Limb (tissue), 2 donors: ENCODE measurements around the gene IKZF1.

Experiments
- DNase-seq, 2 donors: peaks; one replicate each; pipeline ENCODE4 v3.0.0-alpha.2; 2016; ENCODE audit errors: extremely low spot score in 2 of 2

IKZF1 gene

GRCh38 chr7:50308532-50309385, 4.2 kb downstream of the IKZF1 start:
- no peak for DNase-seq

GRCh38 chr7:50309721-50310120, 5.2 kb downstream of the IKZF1 start:
- DNase-seq = no peak

GRCh38 chr7:50310361-50310760, 5.8 kb downstream of the IKZF1 start:
- DNase-seq = no peak

- no peak for DNase-seq
These were observed 6.4 kb downstream of the IKZF1 start for GRCh38 chr7:50310956-50311355.

GRCh38 chr7:50312250-50313162, 8.0 kb downstream of the IKZF1 start:
- DNase-seq = no peak

- DNase-seq = no peak
These were observed 10.5 kb downstream of the IKZF1 start for GRCh38 chr7:50314836-50315592.

- no peak for DNase-seq
These were observed 11.5 kb downstream of the IKZF1 start for GRCh38 chr7:50315739-50316671.

- no peak for DNase-seq
These were observed 12.7 kb downstream of the IKZF1 start for GRCh38 chr7:50317221-50317678.

- no peak for DNase-seq
These were observed 13.5 kb downstream of the IKZF1 start for GRCh38 chr7:50317697-50318669.

- DNase-seq = no peak
These were observed 17.1 kb downstream of the IKZF1 start for GRCh38 chr7:50321487-50322067.

- no peak for DNase-seq
These were observed 19.6 kb downstream of the IKZF1 start for GRCh38 chr7:50324113-50324512.

GRCh38 chr7:50327443-50327842, 22.9 kb downstream of the IKZF1 start:
- no peak for DNase-seq

- no peak for DNase-seq
These were observed 25.3 kb downstream of the IKZF1 start for GRCh38 chr7:50329775-50330174.

- DNase-seq = no peak
These were observed 25.7 kb downstream of the IKZF1 start for GRCh38 chr7:50330254-50330653.

- no peak for DNase-seq
These were observed 26.2 kb downstream of the IKZF1 start for GRCh38 chr7:50330696-50331095.

GRCh38 chr7:50331564-50332208, 27.2 kb downstream of the IKZF1 start:
- no peak for DNase-seq

GRCh38 chr7:50332241-50333165, 28.0 kb downstream of the IKZF1 start:
- DNase-seq = no peak
